HL-60 (cell line): ENCODE measurements around the gene SLC6A11.

ENCODE experiments used
- DNase-seq, 2 experiments: peaks; one replicate each; pipeline ENCODE4 v3.0.0-alpha.2; 2010 to 2020; ENCODE audit warnings: low read depth in 1 of 2, low spot score in 1 of 2
- H3K27ac ChIP-seq: fragments of 250-450 bp; sonication (Bioruptor Pico); replicated peaks from 2 replicates; pipeline ENCODE4 v1.5.1; 2020; ENCODE audit warnings: mild to moderate bottlenecking, moderate library complexity
- H3K27me3 ChIP-seq: fragments of 250-450 bp; sonication (Bioruptor Pico); 2 replicates; pipeline ENCODE4 v1.5.1; 2021; ENCODE audit warnings: mild to moderate bottlenecking, moderate library complexity; ENCODE audit not compliant: insufficient read depth, poor library complexity, severe bottlenecking
- H3K4me3 ChIP-seq: replicated peaks from 2 replicates; pipeline ENCODE4 v1.5.1; 2011; ENCODE audit warnings: mild to moderate bottlenecking, control low read depth, low read length; ENCODE audit not compliant: insufficient read depth
- GABPA ChIP-seq: IDR thresholded peaks from 2 replicates; pipeline ENCODE4 v1.6.1; 2012; ENCODE audit warnings: low read depth
- POLR2AphosphoS5 ChIP-seq: IDR thresholded peaks from 2 replicates; pipeline ENCODE4 v1.6.1; 2012; ENCODE audit warnings: low read depth
- REST ChIP-seq: IDR thresholded peaks from 2 replicates; pipeline ENCODE4 v1.6.1; 2012; ENCODE audit warnings: low read depth; ENCODE audit not compliant: insufficient replicate concordance
- SPI1 ChIP-seq: IDR thresholded peaks from 2 replicates; pipeline ENCODE4 v1.6.1; 2012; ENCODE audit warnings: low read depth, mild to moderate bottlenecking, borderline replicate concordance
- TF ChIP-seq, protein P1 (sequence below): IDR thresholded peaks from one replicate; pipeline ENCODE4 v1.5.1; 2011; ENCODE audit warnings: low read length, control low read depth, inconsistent platforms; ENCODE audit not compliant: insufficient read depth

Gene SLC6A11

DNA sequence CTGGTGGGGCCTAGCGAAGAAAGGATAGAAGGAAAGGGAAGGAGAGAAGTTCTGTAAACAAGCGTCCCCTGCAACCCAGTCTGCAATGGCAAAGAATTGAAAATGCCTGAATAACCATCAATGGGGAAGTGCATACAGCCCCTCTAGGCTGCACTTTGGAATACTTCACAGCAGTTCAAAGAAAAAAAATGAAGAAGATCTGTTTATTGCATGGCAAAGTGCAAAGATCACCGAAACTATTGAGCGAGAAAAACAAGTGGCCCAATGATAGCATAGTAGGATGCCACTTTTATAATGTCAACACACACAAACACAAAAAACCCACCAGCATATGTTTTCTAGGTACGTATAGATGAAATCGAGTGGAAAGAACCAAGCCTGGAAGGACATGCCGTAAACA is 162.9 kb downstream of the SLC6A11 start:
- H3K27ac ChIP-seq: no peak overlapping the region
- no peak for TF ChIP-seq POLR2AphosphoS5
- TF ChIP-seq SPI1: no peak
- no peak for TF ChIP-seq GABPA
- TF ChIP-seq, protein P1, sequence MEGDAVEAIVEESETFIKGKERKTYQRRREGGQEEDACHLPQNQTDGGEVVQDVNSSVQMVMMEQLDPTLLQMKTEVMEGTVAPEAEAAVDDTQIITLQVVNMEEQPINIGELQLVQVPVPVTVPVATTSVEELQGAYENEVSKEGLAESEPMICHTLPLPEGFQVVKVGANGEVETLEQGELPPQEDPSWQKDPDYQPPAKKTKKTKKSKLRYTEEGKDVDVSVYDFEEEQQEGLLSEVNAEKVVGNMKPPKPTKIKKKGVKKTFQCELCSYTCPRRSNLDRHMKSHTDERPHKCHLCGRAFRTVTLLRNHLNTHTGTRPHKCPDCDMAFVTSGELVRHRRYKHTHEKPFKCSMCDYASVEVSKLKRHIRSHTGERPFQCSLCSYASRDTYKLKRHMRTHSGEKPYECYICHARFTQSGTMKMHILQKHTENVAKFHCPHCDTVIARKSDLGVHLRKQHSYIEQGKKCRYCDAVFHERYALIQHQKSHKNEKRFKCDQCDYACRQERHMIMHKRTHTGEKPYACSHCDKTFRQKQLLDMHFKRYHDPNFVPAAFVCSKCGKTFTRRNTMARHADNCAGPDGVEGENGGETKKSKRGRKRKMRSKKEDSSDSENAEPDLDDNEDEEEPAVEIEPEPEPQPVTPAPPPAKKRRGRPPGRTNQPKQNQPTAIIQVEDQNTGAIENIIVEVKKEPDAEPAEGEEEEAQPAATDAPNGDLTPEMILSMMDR: no peak
- no peak for TF ChIP-seq REST
- DNase-seq: no peak

GRCh38 chr3:10980312-10980711 is 164.3 kb downstream of the SLC6A11 start:
- TF ChIP-seq SPI1 (no peak), REST (no peak), POLR2AphosphoS5 (no peak), GABPA (no peak)
- TF ChIP-seq, protein P1: no peak
- no peak overlapping the region for H3K27ac ChIP-seq

More for the DNA sequence above, 162.9 kb downstream of the SLC6A11 start:
- no peak overlapping the region for H3K4me3 ChIP-seq
- peaks cover 2% of the 10 kb centered on the region for H3K27me3 ChIP-seq

GRCh38 chr3:10981031-10981430 is 165.0 kb downstream of the SLC6A11 start:
- TF ChIP-seq, protein P1: no peak
- TF ChIP-seq POLR2AphosphoS5 (no peak), GABPA (no peak), SPI1 (no peak), REST (no peak)
- H3K27ac ChIP-seq: no peak overlapping the region
- no peak for DNase-seq
- H3K4me3 ChIP-seq: no peak overlapping the region
- H3K27me3 ChIP-seq: peaks cover 2% of the 10 kb centered on the region

More at GRCh38 chr3:10980312-10980711, 164.3 kb downstream of the SLC6A11 start:
- DNase-seq: no peak
- H3K4me3 ChIP-seq: no peak overlapping the region
- H3K27me3 ChIP-seq: peaks cover 2% of the 10 kb centered on the region
